K562 (cell line): ENCODE results near the gene SPPL2C. TPM values are rescaled to one million over a fixed set of nuclear protein-coding genes. Genes with fewer than 3 reads are reported as not detected.

Source experiments
- CBX8 ChIP-seq: fragments of 200-600 bp; sonication (generic); IDR thresholded peaks from 2 replicates; pipeline ENCODE4 v1.6.1; 2012; ENCODE audit warnings: borderline replicate concordance, mixed run types, low read depth, mild to moderate bottlenecking, moderate library complexity, mixed read lengths, low read length, control low read depth, inconsistent platforms; ENCODE audit not compliant: poor library complexity, severe bottlenecking; ENCODE audit errors: extremely low read depth
- HIVEP1 ChIP-seq: fragments of 250-450 bp; sonication (Bioruptor Pico); IDR thresholded peaks from 2 replicates; pipeline ENCODE4 v1.4.0; 2020; ENCODE audit warnings: mild to moderate bottlenecking
- HMGXB4 ChIP-seq: sonication (generic); formaldehyde crosslinking; IDR thresholded peaks from 2 replicates; pipeline ENCODE4 v1.8.1; 2023; ENCODE audit warnings: mild to moderate bottlenecking, missing genetic modification reagents
- HNRNPK ChIP-seq: fragments of 200-400 bp; formaldehyde crosslinking; IDR thresholded peaks from one replicate; pipeline ENCODE4 v1.6.1; 2018; ENCODE audit warnings: mild to moderate bottlenecking, low read depth, low read length; ENCODE audit not compliant: poor library complexity, severe bottlenecking
- HNRNPLL ChIP-seq: fragments of 200-400 bp; formaldehyde crosslinking; IDR thresholded peaks from 2 replicates; pipeline ENCODE4 v1.6.1; 2017; ENCODE audit warnings: low read length, low read depth, mild to moderate bottlenecking; ENCODE audit not compliant: poor library complexity, severe bottlenecking
- KDM1A ChIP-seq, 2 experiments: fragments of 450-650 bp; IDR thresholded peaks; 2 replicates each; pipeline ENCODE4 v1.6.1; 2016; ENCODE audit warnings: mild to moderate bottlenecking in 2 of 2
- NBN ChIP-seq: fragments of 450-650 bp; IDR thresholded peaks from 2 replicates; pipeline ENCODE4 v1.6.1; 2016; ENCODE audit warnings: low read depth, mild to moderate bottlenecking
- NFIX ChIP-seq: fragments of 250-450 bp; sonication (Bioruptor Pico); IDR thresholded peaks from 2 replicates; pipeline ENCODE4 v1.4.0; 2020; ENCODE audit warnings: low read depth, mild to moderate bottlenecking, moderate library complexity
- NR0B1 ChIP-seq: fragments of 450-650 bp; IDR thresholded peaks from one replicate; pipeline ENCODE4 v1.6.1; 2018; ENCODE audit warnings: mild to moderate bottlenecking, moderate library complexity; ENCODE audit not compliant: partially characterized antibody
- POU5F1 ChIP-seq: fragments of 150-350 bp; IDR thresholded peaks from 2 replicates; pipeline ENCODE4 v1.6.1; 2014; ENCODE audit warnings: borderline replicate concordance, low read length, low read depth, mild to moderate bottlenecking; ENCODE audit not compliant: partially characterized antibody
- RBM17 ChIP-seq: fragments of 200-400 bp; formaldehyde crosslinking; IDR thresholded peaks from 2 replicates; pipeline ENCODE4 v1.6.1; 2017; ENCODE audit warnings: low read depth, mild to moderate bottlenecking, low read length, borderline replicate concordance
- RHOXF2B ChIP-seq: fragments of 250-450 bp; sonication (Bioruptor Pico); conservative IDR thresholded peaks from 2 replicates; pipeline ENCODE4 v1.5.1; 2021
- SFPQ ChIP-seq: fragments of 200-400 bp; formaldehyde crosslinking; IDR thresholded peaks from 2 replicates; pipeline ENCODE4 v1.6.1; 2017; ENCODE audit warnings: mild to moderate bottlenecking, low read depth, low read length, moderate library complexity
- SMARCA4 ChIP-seq: fragments of 450-650 bp; IDR thresholded peaks from 2 replicates; pipeline ENCODE4 v1.6.1; 2016
- ZNF175 ChIP-seq: fragments of 200-800 bp; sonication (Bioruptor generic); IDR thresholded peaks from 2 replicates; pipeline ENCODE4 v1.6.1; 2016; ENCODE audit warnings: low read depth, mild to moderate bottlenecking, missing genetic modification characterization, missing compliant biosample characterization
- ZNF197 ChIP-seq: fragments of 200-800 bp; sonication (Bioruptor generic); IDR thresholded peaks from 2 replicates; pipeline ENCODE4 v1.6.1; 2016; ENCODE audit warnings: low read depth, missing genetic modification characterization, missing compliant biosample characterization
- ZNF23 ChIP-seq: fragments of 250-450 bp; sonication (Bioruptor Pico); IDR thresholded peaks from 2 replicates; pipeline ENCODE4 v1.4.0; 2020; ENCODE audit warnings: mild to moderate bottlenecking
- ZNF3 ChIP-seq: fragments of 250-450 bp; sonication (Bioruptor Pico); IDR thresholded peaks from 2 replicates; pipeline ENCODE4 v1.5.0; 2021; ENCODE audit warnings: mild to moderate bottlenecking, moderate library complexity
- ZNF644 ChIP-seq: fragments of 200-800 bp; sonication (Bioruptor generic); IDR thresholded peaks from 2 replicates; pipeline ENCODE4 v1.6.1; 2016; ENCODE audit warnings: low read depth, missing genetic modification characterization, missing compliant biosample characterization
- ZNF717 ChIP-seq: fragments of 250-450 bp; sonication (Bioruptor Pico); IDR thresholded peaks from 2 replicates; pipeline ENCODE4 v1.5.0; 2021
- polyA plus RNA-seq, 8 experiments: library from polyadenylated mRNA; depleted of rRNA in 4 of 8; stranded (reverse) in 5 of 8; unstranded in 3 of 8; fragments of >200 nt; fragmentation: Nextera tagmentation in 2 of 8; fragmentation: Illumina TruSeq in 1 of 8; extraction: Ambion mirVana in 2 of 8; extraction: Trizol in 1 of 8; gene quantifications; 2 replicates each; pipeline versions ENCODE4 v1.2.1 to v1.2.3, GENCODE V29; 2011 to 2014; ENCODE audit warnings: inconsistent platforms in 1 of 8, missing spikeins in 1 of 8
- total RNA-seq, 7 experiments: library from RNA; depleted of rRNA in 6 of 7; stranded (reverse); fragments of >200 nt in 6 of 7; fragmentation: Illumina TruSeq in 2 of 7; extraction: Trizol in 2 of 7; gene quantifications; 2 replicates each; pipeline versions ENCODE4 v1.2.1 to v1.2.3, GENCODE V29; 2011 to 2021; ENCODE audit warnings: low replicate concordance in 1 of 7
- TF ChIP-seq, protein P1 (sequence below): sonication (generic); formaldehyde crosslinking; IDR thresholded peaks from 2 replicates; pipeline ENCODE4 v1.8.1; 2023; ENCODE audit warnings: mild to moderate bottlenecking, missing genetic modification reagents

The SPPL2C gene
- total and polyA plus RNA-seq, 9 of the 15 experiments (the other 6 are each of a cell fraction or from before 2014, with no cell fraction given), result not detected

GRCh38 chr17:45894022-45894784 is 49.5 kb downstream of the SPPL2C start, which contains the start of gene MAPT (continued):
- no peak for TF ChIP-seq SFPQ
- TF ChIP-seq ZNF644 (tag), result peak; percentile 80; the same call in 1 of the 2 replicates
- TF ChIP-seq ZNF175 (CRISPR knock-in tag), result peak; percentile 80
- no peak for TF ChIP-seq NFIX (CRISPR knock-in tag)
- TF ChIP-seq SMARCA4, result no peak
- no peak for TF ChIP-seq POU5F1
- TF ChIP-seq KDM1A (IDR thresholded peaks at IDR 0.05), result no peak
- TF ChIP-seq NBN, result no peak
- TF ChIP-seq ZNF23 (CRISPR knock-in tag), result no peak
- TF ChIP-seq, protein P1, sequence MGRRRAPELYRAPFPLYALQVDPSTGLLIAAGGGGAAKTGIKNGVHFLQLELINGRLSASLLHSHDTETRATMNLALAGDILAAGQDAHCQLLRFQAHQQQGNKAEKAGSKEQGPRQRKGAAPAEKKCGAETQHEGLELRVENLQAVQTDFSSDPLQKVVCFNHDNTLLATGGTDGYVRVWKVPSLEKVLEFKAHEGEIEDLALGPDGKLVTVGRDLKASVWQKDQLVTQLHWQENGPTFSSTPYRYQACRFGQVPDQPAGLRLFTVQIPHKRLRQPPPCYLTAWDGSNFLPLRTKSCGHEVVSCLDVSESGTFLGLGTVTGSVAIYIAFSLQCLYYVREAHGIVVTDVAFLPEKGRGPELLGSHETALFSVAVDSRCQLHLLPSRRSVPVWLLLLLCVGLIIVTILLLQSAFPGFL (CRISPR knock-in tag), result no peak
- no peak for TF ChIP-seq RHOXF2B (CRISPR knock-in tag)
- no peak for TF ChIP-seq RBM17
- no peak for TF ChIP-seq HNRNPK
- no peak for TF ChIP-seq HIVEP1 (CRISPR knock-in tag)
- TF ChIP-seq HNRNPLL, result peak; percentile 59
- no peak for TF ChIP-seq CBX8
- peak; percentile 81; the same call in 1 of the 2 replicates for TF ChIP-seq ZNF197
- no peak for TF ChIP-seq NR0B1
- peak; percentile 39; the same call in 1 of the 2 replicates for TF ChIP-seq HMGXB4
- no peak for TF ChIP-seq ZNF3 (CRISPR knock-in tag)
- no peak for TF ChIP-seq ZNF717 (CRISPR knock-in tag)
